IPS-11a (cell line): ENCODE data around the gene SALL1.

Experiments
- H3K4me3 ChIP-seq: one replicate; pipeline ENCODE4 v1.5.1; 2013; ENCODE audit warnings: low read depth, low read length, control low read depth

The SALL1 gene

GRCh38 chr16:51143196-51143977, 7.7 kb downstream of the SALL1 start:
- no peak overlapping the region for H3K4me3 ChIP-seq

- H3K4me3 ChIP-seq: no peak overlapping the region
Observed at GRCh38 chr16:51141541-51141940, 9.5 kb downstream of the SALL1 start.

DNA sequence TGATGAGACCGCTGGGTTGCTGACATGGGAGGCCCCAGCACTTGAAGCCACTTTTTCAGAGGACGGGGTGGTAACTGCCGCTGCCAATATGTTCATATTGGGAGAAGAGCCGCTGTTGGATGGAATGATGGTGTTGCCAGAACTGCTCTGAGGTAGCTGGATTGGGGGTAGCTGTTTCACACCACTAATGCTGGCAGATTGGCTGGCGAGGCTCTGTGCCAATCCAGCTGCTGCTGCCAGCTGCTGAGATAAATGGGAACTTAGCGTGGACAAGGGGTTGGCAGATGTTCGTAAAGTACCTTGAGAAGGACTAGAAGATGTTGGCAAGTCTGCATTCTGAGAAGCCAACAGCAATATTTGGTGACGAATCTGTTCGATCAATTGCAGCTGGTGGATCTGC, 10.0 kb downstream of the SALL1 start:
- no peak overlapping the region for H3K4me3 ChIP-seq

GRCh38 chr16:51140112-51140511, 11.0 kb downstream of the SALL1 start:
- H3K4me3 ChIP-seq: no peak overlapping the region

GRCh38 chr16:51139568-51139967, 11.5 kb downstream of the SALL1 start:
- H3K4me3 ChIP-seq: no peak overlapping the region

GRCh38 chr16:51138178-51138577, 12.9 kb downstream of the SALL1 start:
- no peak overlapping the region for H3K4me3 ChIP-seq

- H3K4me3 ChIP-seq: no peak overlapping the region
Observed at GRCh38 chr16:51137097-51137496, 14.0 kb downstream of the SALL1 start.

- peak overlapping the region; percentile 38 for H3K4me3 ChIP-seq
Observed at GRCh38 chr16:51134876-51135275, 16.2 kb downstream of the SALL1 start.

DNA sequence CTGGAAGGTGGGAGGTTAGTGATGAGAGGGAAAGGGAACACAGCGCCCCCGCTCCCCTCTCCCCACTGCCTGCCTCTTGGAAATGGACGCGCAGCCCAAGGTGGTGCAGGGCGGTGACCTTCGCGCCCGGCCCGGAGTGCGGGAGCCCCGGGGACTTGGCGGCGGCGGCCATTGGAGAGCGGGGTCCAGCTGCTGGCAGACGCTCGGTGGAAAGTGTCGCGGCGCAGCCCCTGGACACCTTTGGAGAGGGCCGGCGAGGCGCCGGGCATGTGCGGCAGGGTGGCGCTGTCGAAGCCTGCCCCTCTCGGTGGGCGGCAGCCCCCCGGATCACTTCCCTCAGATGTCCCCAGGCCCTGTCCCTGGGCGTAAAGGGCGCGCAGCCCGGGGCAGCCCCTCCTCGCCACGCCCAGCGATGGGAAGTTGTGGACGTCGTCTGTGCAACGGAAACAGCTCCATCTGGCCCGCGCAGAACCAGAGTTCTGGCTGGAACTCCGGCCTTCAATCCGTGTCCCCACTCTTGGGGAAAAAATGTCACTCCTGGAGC, 16.7 kb downstream of the SALL1 start:
- peak overlapping the region; percentile 38 for H3K4me3 ChIP-seq

DNA sequence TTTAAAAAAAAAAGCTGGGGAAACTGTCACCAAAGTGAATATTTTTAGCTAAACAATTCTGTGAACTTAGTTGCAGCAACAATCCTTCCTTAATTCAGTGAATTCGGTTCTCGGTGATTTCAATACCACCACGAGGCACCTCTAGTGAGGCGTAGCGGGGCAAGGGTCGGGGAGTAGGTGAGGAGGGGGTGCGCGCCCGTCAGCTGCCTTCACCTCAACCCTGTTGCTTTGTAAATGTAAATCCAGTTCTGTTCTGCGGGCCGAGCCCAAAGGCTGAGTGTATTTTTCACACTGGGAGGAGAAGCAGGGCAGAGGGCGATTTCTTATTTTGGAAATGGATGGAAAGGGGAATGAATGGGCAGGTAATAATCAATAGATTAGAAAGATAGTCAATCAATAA, 17.4 kb downstream of the SALL1 start:
- peak overlapping the region; percentile 35 for H3K4me3 ChIP-seq

GRCh38 chr16:51133183-51133582, 17.9 kb downstream of the SALL1 start:
- no peak overlapping the region for H3K4me3 ChIP-seq

DNA sequence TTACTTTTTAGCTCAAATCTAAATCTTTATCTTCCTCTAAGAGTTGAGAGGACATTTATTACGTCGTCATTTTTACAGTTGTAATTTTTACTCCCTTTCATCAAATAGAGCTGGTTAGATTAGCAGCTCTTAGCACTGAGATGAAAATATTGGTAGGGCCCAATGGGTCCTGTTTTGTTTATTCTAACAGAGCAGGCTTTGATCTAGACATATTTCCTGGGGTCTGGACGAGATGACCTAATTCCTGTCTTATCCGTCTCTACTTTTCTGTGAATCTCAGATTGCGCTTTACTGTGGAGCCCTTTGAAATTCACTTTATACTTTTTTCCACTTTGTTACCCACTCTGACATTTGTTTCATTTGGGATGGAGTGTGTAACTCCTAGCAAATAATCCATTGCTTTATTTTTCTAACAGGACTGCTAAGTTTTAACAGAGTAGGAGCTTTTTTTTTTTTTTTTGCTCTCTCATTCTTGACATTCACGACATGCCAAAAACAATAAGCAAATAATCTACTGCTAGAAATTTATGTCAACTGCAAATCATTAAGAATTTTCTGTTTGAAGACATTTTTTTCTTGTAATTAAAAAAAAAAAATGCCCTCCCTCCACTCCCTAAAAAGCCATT, 18.5 kb downstream of the SALL1 start:
- H3K4me3 ChIP-seq: no peak overlapping the region

DNA sequence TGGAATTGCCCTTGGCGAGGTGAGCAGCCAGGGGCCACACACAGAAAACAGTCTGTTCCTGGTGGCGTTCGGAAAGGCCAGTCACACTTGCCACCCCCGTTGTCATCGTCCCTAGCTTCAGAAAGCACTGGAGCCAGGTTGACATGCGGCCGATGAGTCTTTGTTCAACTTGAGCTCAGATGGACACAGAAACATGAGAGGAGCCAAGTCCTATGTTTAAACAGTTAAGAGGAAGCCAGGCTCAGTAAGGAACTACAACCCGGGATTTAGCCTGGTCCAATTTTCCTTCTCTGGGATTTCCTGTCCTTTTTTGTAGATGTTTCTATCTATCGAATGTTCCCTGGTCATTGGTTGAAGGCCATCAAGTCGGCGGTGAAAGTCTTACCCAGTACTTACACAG, 19.5 kb downstream of the SALL1 start:
- H3K4me3 ChIP-seq: no peak overlapping the region

GRCh38 chr16:51129105-51129504, 22.0 kb downstream of the SALL1 start:
- no peak overlapping the region for H3K4me3 ChIP-seq

GRCh38 chr16:51125992-51126391, 25.1 kb downstream of the SALL1 start:
- H3K4me3 ChIP-seq: no peak overlapping the region

GRCh38 chr16:51124896-51125295, 26.2 kb downstream of the SALL1 start:
- no peak overlapping the region for H3K4me3 ChIP-seq

DNA sequence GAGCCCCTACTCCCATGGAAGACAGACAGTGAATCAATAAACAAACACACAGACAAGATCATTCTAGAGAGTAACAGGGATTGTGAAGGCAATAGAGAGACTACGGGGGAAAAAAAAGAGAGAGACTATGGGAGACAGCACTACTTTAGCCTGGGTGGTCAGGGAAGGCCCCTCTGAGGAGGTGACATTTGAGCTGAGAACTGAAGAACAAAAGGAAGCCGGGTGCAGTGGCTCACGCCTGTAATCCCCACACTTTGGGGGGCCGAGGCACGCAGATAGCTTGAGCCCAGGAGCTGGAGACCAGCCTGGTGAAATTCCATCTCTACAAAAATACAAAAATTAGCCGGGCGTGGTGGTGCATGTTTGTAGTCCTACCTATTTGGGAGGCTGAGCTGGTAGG, 29.2 kb downstream of the SALL1 start:
- H3K4me3 ChIP-seq: no peak overlapping the region

GRCh38 chr16:51120730-51121347, 30.2 kb downstream of the SALL1 start:
- H3K4me3 ChIP-seq: no peak overlapping the region

- H3K4me3 ChIP-seq: no peak overlapping the region
Observed at GRCh38 chr16:51119973-51120729, 30.9 kb downstream of the SALL1 start.

DNA sequence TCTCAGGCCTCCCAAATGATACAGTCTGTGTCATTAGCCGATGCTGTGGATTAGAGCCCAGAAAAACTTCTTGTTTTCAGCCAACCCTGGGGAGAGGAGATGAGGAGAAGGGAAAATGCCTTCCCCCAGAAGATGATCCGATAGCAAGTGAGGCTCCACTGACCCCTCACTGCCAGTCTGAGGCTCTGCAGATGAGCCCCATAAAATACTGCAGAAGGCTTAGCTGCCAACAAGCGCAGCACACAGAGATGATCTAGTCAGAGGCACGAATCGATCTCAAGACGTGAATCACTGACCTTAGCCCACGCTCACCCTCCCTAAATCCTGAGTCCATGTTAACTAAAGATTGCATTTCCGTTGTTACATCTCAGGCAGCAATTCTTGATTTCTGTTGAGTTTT, 31.5 kb downstream of the SALL1 start:
- H3K4me3 ChIP-seq: no peak overlapping the region

- H3K4me3 ChIP-seq: no peak overlapping the region
Observed at GRCh38 chr16:51116353-51116752, 34.7 kb downstream of the SALL1 start.
